Activated CD4-positive, alpha-beta T cell treated with anti-CD3 and anti-CD28 coated beads, Interleukin-2, Interleukin-6, amounts not matched to agents 100 ng/mL and 50 ng/mL, durations not matched to agents 16 hours and 8 hours (primary cell): ENCODE data around the gene MANF.
"Not testable (repeated sequence)": the region's sequence is repeated elsewhere in the genome, so short reads cannot be mapped to it uniquely, and the experiment has no call there.

Experiments
- DNase-seq: peaks from one replicate; pipeline ENCODE4 v3.0.0-alpha.2; 2020

Gene MANF

GRCh38 chr3:51384726-51385473 is at the start of gene MANF:
Gene MANF (plus strand): TSS chr3:51385291. CDS start chr3:51385343, 52 bp downstream.
- peak; percentile 99 for DNase-seq

- no peak for DNase-seq
Measured at GRCh38 chr3:51336261-51336660, 48.8 kb upstream of the MANF start.

GRCh38 chr3:51337666-51338065 is 47.4 kb upstream of the MANF start:
- no peak for DNase-seq

- no peak for DNase-seq
Measured at GRCh38 chr3:51338632-51339031, 46.5 kb upstream of the MANF start.

- DNase-seq: no peak
Measured at GRCh38 chr3:51340013-51340829, 44.9 kb upstream of the MANF start.

- DNase-seq: no peak
Measured at GRCh38 chr3:51340989-51341636, 44.0 kb upstream of the MANF start.

GRCh38 chr3:51343918-51344687 is 41.0 kb upstream of the MANF start:
- DNase-seq: no peak

GRCh38 chr3:51350751-51351150 is 34.3 kb upstream of the MANF start:
- DNase-seq: no peak

GRCh38 chr3:51353131-51353530 is 32.0 kb upstream of the MANF start:
- no peak for DNase-seq

GRCh38 chr3:51353691-51354090 is 31.4 kb upstream of the MANF start:
- no peak for DNase-seq

- DNase-seq: no peak
Measured at GRCh38 chr3:51354172-51354571, 30.9 kb upstream of the MANF start.

- no peak for DNase-seq
Measured at GRCh38 chr3:51354731-51355615, 30.1 kb upstream of the MANF start.

- no peak for DNase-seq
Measured at GRCh38 chr3:51355891-51356578, 29.1 kb upstream of the MANF start.

- DNase-seq: no peak
Measured at GRCh38 chr3:51357856-51358255, 27.2 kb upstream of the MANF start.

- no peak for DNase-seq
Measured at GRCh38 chr3:51358981-51359380, 26.1 kb upstream of the MANF start.

GRCh38 chr3:51360806-51361205 is 24.3 kb upstream of the MANF start:
- no peak for DNase-seq

GRCh38 chr3:51361746-51362145 is 23.3 kb upstream of the MANF start:
- no peak for DNase-seq

GRCh38 chr3:51362476-51362875 is 22.6 kb upstream of the MANF start:
- DNase-seq: no peak

- DNase-seq: not testable (repeated sequence)
Measured at GRCh38 chr3:51368276-51368675, 16.8 kb upstream of the MANF start.

- DNase-seq: peak; percentile 66
Measured at GRCh38 chr3:51371943-51372557, 13.0 kb upstream of the MANF start.
